Hepatocyte (in vitro differentiated cells): ENCODE data around the gene RASAL1. TPM values are rescaled to one million over a fixed set of nuclear protein-coding genes. Genes with fewer than 3 reads are reported as not detected.

Source experiments
- DNase-seq: peaks from one replicate; pipeline ENCODE4 v3.0.0-alpha.2; 2016; ENCODE audit warnings: low spot score
- H2AFZ ChIP-seq: fragments of 200-600 bp; sonication (generic); 2 replicates; pipeline ENCODE4 v1.6.0; 2016; ENCODE audit warnings: antibody characterized with exemption, mild to moderate bottlenecking
- H3K27ac ChIP-seq: fragments of 200-600 bp; sonication (generic); 2 replicates; pipeline ENCODE4 v1.5.1; 2016; ENCODE audit warnings: mild to moderate bottlenecking
- H3K27me3 ChIP-seq: fragments of 200-600 bp; sonication (generic); 2 replicates; pipeline ENCODE4 v1.6.1; 2016
- H3K36me3 ChIP-seq: fragments of 200-600 bp; sonication (generic); replicated peaks from 2 replicates; pipeline ENCODE4 v1.5.1; 2016; ENCODE audit warnings: low read depth; ENCODE audit not compliant: insufficient read depth
- H3K4me1 ChIP-seq: fragments of 200-600 bp; sonication (generic); 2 replicates; pipeline ENCODE4 v1.5.1; 2016; ENCODE audit warnings: mild to moderate bottlenecking, moderate library complexity; ENCODE audit not compliant: insufficient read depth
- H3K4me2 ChIP-seq: fragments of 200-600 bp; sonication (generic); 2 replicates; pipeline ENCODE4 v1.6.0; 2016
- H3K4me3 ChIP-seq: fragments of 200-600 bp; sonication (generic); 2 replicates; pipeline ENCODE4 v1.5.1; 2016; ENCODE audit warnings: mild to moderate bottlenecking
- H3K79me2 ChIP-seq: fragments of 200-600 bp; sonication (generic); 2 replicates; pipeline ENCODE4 v1.6.0; 2017; ENCODE audit warnings: mild to moderate bottlenecking
- H3K9me2 ChIP-seq: fragments of 200-600 bp; sonication (generic); replicated peaks from 2 replicates; pipeline ENCODE4 v1.6.0; 2017; ENCODE audit warnings: mild to moderate bottlenecking; ENCODE audit not compliant: insufficient read depth
- H3K9me3 ChIP-seq: fragments of 200-600 bp; sonication (generic); 2 replicates; pipeline ENCODE4 v1.5.1; 2016; ENCODE audit warnings: low read depth, mild to moderate bottlenecking
- H4K20me1 ChIP-seq: fragments of 200-600 bp; sonication (generic); 2 replicates; pipeline ENCODE4 v1.6.0; 2016; ENCODE audit warnings: mild to moderate bottlenecking; ENCODE audit not compliant: insufficient read depth, poor library complexity, severe bottlenecking
- CTCF ChIP-seq: fragments of 200-600 bp; sonication (generic); IDR thresholded peaks from 2 replicates; pipeline ENCODE4 v1.5.1; 2016; ENCODE audit warnings: antibody characterized with exemption, mild to moderate bottlenecking; ENCODE audit not compliant: poor library complexity
- EZH2 ChIP-seq: fragments of 200-600 bp; sonication (generic); IDR thresholded peaks from 2 replicates; pipeline ENCODE4 v1.6.1; 2016; ENCODE audit warnings: antibody characterized with exemption, mild to moderate bottlenecking, borderline replicate concordance
- EZH2phosphoT487 ChIP-seq: fragments of 200-600 bp; sonication (generic); IDR thresholded peaks from one replicate; pipeline ENCODE4 v1.6.1; 2018; ENCODE audit warnings: antibody characterized with exemption, mild to moderate bottlenecking, low read depth, moderate library complexity; ENCODE audit not compliant: unreplicated experiment, severe bottlenecking
- WGBS: methylation state at CpG from one replicate; pipeline ENCODE4 v1.1.6; 2016; ENCODE audit warnings: low lambda C conversion rate; ENCODE audit errors: missing lambda C conversion rate; 5-methylcytosine and 5-hydroxymethylcytosine counted together
- polyA plus RNA-seq: library from polyadenylated mRNA; unstranded; fragments of >200 nt; fragmentation: Nextera tagmentation; extraction: Ambion mirVana; gene quantifications from 2 replicates; pipeline ENCODE4 v1.2.1, GENCODE V29; 2016
- total RNA-seq: library from RNA; depleted of rRNA; stranded (reverse); fragments of >200 nt; gene quantifications from 2 replicates; pipeline ENCODE4 v1.2.3, GENCODE V29; 2014

Gene RASAL1
- total and polyA plus RNA-seq, 2 experiments from 2014 or later, result 0.74 TPM; not detected in 1

- Histone ChIP-seq H3K4me2 (no peak overlapping the region), H3K4me3 (no peak overlapping the region), H3K27me3 (peaks cover 20% of the 10 kb centered on the region), H3K9me3 (no peaks in the 10 kb centered on the region), H3K36me3 (no peaks in the 10 kb centered on the region), H2AFZ (no peak overlapping the region), H3K27ac (no peak overlapping the region), H3K9me2 (no peaks in the 10 kb centered on the region), H3K79me2 (no peaks in the 10 kb centered on the region), H4K20me1 (no peaks in the 10 kb centered on the region), H3K4me1 (no peaks in the 10 kb centered on the region)
- DNase-seq, result no peak
- TF ChIP-seq CTCF, result no peak
- no peak for TF ChIP-seq EZH2phosphoT487
- TF ChIP-seq EZH2, result no peak
- WGBS, result 54% methylated on average over 15 of the region's 18 CpGs
Measured at GRCh38 chr12:113130457-113131135, 5.0 kb downstream of the RASAL1 start.

- no peaks in the 10 kb centered on the region for H3K4me1 ChIP-seq
- H3K27ac ChIP-seq, result no peak overlapping the region
- no peaks in the 10 kb centered on the region for H3K9me2 ChIP-seq
- no peak overlapping the region for H3K4me3 ChIP-seq
- 88% methylated on average over 16 of the region's 17 CpGs for WGBS
- H3K27me3 ChIP-seq, result peaks cover 14% of the 10 kb centered on the region
- no peak overlapping the region for H2AFZ ChIP-seq
- H4K20me1 ChIP-seq, result no peaks in the 10 kb centered on the region
- no peaks in the 10 kb centered on the region for H3K79me2 ChIP-seq
- H3K36me3 ChIP-seq, result no peaks in the 10 kb centered on the region
- DNase-seq, result no peak
- H3K4me2 ChIP-seq, result no peak overlapping the region
- no peaks in the 10 kb centered on the region for H3K9me3 ChIP-seq
- TF ChIP-seq EZH2, result no peak
- TF ChIP-seq EZH2phosphoT487, result no peak
- TF ChIP-seq CTCF, result no peak
Measured at GRCh38 chr12:113129664-113130456, 5.7 kb downstream of the RASAL1 start.

- H3K4me3 ChIP-seq, result no peak overlapping the region
- H3K36me3 ChIP-seq, result no peaks in the 10 kb centered on the region
- no peak overlapping the region for H3K27ac ChIP-seq
- peaks cover 8% of the 10 kb centered on the region for H3K27me3 ChIP-seq
- no peak for DNase-seq
- no peak overlapping the region for H2AFZ ChIP-seq
- H3K4me1 ChIP-seq, result no peaks in the 10 kb centered on the region
- H3K4me2 ChIP-seq, result no peak overlapping the region
- H3K79me2 ChIP-seq, result no peaks in the 10 kb centered on the region
- WGBS, result 64% methylated on average over 9 of the region's 9 CpGs
- no peaks in the 10 kb centered on the region for H3K9me2 ChIP-seq
- TF ChIP-seq CTCF (no peak), EZH2 (no peak), EZH2phosphoT487 (no peak)
- H4K20me1 ChIP-seq, result no peaks in the 10 kb centered on the region
- H3K9me3 ChIP-seq, result no peaks in the 10 kb centered on the region
Measured at GRCh38 chr12:113128802-113129663, 6.5 kb downstream of the RASAL1 start.
